DMS153 treated with DMSO at 0.1 percent for 48 hours (cell line): ENCODE results near the gene SUMO2.
A peak's percentile ranks its signal among the peaks of the same experiment; 100 is the strongest.

Source experiments
- DNase-seq: peaks from one replicate; lab custom pipeline; 2025; ENCODE audit not compliant: unreplicated experiment; lab: John Stamatoyannopoulos, UW

SUMO2 gene

DNA sequence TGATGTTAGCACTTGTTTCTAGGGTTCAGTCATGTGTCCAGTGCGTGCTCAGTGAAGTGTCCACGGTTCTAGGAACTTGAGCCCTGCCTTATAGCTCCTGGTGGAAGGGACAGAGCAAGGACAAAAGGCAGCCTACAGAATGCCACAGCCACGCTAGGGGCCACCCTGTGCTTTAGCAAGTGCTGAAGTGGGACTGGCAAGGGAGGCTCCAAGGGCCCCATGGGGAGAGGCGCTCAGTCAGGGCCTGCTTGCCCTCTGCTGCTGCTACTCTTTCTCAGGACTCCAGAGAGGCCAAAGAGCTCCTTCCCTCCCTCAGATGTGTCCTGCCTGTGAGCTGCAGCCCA, 58.0 kb downstream of the SUMO2 start:
- DNase-seq = peak; percentile 75

DNA sequence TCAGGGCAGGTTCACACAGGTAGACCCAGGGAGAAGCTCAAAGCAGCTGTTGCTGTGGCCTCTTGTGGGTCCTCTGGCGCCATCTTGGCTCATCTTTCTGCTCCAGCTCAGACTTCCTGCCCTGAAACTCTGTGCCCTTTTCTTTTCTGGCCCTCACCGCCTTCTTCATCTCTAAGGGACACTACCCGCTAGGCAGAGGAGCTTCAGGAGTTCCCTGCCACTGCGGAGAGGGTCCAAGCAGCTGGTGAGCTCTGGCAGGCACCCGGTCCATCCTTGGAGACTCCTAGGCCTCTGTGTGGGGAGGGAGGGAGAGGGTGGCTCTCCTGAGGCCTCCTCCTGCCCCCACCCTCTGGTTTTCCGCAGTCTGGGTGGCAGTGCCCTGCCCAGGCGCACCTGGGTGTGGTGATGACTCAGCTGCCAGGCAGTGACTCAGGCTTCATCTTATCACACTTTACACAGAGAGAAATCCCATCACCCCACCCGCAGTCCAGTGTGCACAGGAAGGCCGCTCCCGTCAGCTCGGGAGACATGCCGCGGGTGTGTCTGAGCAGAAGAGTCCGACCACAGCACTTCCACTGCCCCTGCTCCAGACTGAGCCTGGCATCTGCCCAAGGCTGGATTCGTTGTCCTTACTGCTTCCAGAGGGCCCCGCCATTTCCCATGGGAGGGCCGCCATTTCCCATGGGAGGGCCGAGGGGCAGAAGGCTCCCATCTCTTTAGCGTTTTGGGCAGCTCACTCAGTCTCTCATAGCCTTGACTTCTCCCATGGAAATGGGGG, 58.5 kb downstream of the SUMO2 start:
- peak; percentile 90 for DNase-seq

DNA sequence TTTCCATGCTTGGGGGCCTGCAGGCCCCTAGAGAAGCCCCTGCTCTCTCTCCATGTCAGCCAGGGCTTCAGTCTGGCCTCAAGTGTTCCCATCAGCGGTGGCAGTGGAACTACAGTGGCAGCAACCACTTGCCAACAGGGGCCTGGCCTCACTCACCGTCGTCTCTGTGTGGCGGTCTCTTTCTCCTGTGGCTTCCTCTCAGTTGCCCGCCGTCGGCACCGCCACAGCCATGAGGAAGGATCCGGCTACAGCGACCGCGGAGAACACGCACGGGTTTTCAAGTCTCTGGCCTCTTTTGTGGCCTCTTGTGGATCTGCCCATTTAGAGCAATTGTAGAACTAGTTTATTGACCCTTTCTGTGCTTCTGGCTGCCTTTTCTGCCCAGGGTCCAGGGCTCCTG, 64.5 kb downstream of the SUMO2 start:
- no peak for DNase-seq

DNA sequence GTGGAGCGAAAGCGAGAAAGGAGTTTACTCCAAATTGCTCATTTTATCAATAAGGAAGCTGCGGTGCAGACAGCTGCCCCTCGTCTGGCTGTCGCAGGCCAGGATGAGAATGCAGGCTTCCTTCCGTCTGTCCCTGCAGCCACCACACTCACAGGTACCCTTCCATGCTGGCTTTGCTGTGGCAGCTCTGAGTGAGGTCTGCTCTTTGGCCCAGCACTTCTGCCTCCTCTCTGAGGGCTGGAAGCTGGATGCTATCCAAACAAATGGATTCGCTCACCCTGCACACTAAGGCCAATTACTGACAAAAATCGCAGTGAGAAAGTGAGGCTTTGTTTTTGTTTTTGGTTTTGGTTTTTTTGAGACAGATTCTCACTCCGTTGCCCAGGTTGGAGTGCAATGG, 66.0 kb downstream of the SUMO2 start:
- DNase-seq = no peak
